ENCODE results near the gene FANK1.

Gene FANK1

GRCh38 chr10:125983656-125984055, 87.3 kb downstream of the FANK1 start:
- TF ChIP-seq, protein P1, sequence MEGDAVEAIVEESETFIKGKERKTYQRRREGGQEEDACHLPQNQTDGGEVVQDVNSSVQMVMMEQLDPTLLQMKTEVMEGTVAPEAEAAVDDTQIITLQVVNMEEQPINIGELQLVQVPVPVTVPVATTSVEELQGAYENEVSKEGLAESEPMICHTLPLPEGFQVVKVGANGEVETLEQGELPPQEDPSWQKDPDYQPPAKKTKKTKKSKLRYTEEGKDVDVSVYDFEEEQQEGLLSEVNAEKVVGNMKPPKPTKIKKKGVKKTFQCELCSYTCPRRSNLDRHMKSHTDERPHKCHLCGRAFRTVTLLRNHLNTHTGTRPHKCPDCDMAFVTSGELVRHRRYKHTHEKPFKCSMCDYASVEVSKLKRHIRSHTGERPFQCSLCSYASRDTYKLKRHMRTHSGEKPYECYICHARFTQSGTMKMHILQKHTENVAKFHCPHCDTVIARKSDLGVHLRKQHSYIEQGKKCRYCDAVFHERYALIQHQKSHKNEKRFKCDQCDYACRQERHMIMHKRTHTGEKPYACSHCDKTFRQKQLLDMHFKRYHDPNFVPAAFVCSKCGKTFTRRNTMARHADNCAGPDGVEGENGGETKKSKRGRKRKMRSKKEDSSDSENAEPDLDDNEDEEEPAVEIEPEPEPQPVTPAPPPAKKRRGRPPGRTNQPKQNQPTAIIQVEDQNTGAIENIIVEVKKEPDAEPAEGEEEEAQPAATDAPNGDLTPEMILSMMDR (conservative IDR thresholded peaks at IDR 0.05; ENCODE audit: low read depth, low read length): no peak
- no peak overlapping the region for H3K4me3 ChIP-seq (ENCODE audit: low read length)
- no peak for DNase-seq (ENCODE audit: low read depth)

DNA sequence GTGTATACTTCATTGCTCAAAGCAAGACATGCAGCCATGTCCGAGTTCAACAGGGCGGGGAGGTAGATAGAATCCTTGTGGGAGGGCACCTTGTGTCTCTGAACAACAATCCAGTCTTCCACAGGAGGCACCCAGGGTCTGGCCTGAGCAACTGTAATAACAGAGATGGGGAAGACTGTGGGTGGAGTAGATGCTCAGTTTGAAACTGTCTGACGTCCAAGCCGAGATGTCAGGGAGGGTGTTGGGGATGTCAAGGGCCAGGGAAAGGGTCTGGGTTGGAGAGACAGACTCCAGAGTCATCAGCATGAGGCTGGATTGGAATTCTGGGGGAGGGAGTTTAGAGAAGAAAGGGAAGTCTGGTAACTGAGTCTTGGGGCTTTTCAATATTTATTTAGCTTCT, 88.0 kb downstream of the FANK1 start:
- TF ChIP-seq, protein P1 (conservative IDR thresholded peaks at IDR 0.05; ENCODE audit: low read depth, low read length): no peak

GRCh38 chr10:125984865-125985495, 88.6 kb downstream of the FANK1 start:
- no peak for DNase-seq (ENCODE audit: low read depth)
- H3K4me3 ChIP-seq (ENCODE audit: low read length): no peak overlapping the region

More for the DNA sequence above, 88.0 kb downstream of the FANK1 start:
- no peak overlapping the region for H3K4me3 ChIP-seq (ENCODE audit: low read length)
- DNase-seq (ENCODE audit: low read depth): no peak

GRCh38 chr10:125985557-125986240, 89.3 kb downstream of the FANK1 start:
- TF ChIP-seq, protein P1 (conservative IDR thresholded peaks at IDR 0.05; ENCODE audit: low read depth, low read length): no peak

More at GRCh38 chr10:125984865-125985495, 88.6 kb downstream of the FANK1 start:
- TF ChIP-seq, protein P1 (conservative IDR thresholded peaks at IDR 0.05; ENCODE audit: low read depth, low read length): no peak

GRCh38 chr10:125989791-125990190, 93.4 kb downstream of the FANK1 start:
- TF ChIP-seq, protein P1 (conservative IDR thresholded peaks at IDR 0.05; ENCODE audit: low read depth, low read length): no peak
- no peak for DNase-seq (ENCODE audit: low read depth)
- no peak overlapping the region for H3K4me3 ChIP-seq (ENCODE audit: low read length)

More at GRCh38 chr10:125985557-125986240, 89.3 kb downstream of the FANK1 start:
- DNase-seq (ENCODE audit: low read depth): no peak
- H3K4me3 ChIP-seq (ENCODE audit: low read length): no peak overlapping the region

DNA sequence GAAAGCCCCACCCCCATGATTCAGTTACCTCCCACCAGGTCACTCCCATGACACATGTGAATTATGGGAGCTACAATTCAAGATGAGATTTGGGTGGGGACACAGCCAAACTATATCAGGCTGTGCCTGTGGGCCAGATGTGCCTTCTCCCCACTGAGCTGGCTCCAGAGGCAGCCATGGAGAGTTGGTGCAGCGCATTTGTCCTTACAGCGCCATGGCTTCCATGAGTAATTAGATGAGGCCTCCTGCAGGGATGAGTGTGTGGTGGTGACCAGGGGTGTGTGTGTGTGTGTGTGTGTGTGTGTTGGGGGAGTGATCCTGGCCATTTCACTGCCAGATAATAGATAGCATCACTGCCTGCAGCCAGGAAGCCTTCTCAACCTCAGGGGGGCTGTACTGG, 94.6 kb downstream of the FANK1 start:
- no peak overlapping the region for H3K4me3 ChIP-seq (ENCODE audit: low read length)

More for the DNA sequence above, 94.6 kb downstream of the FANK1 start:
- DNase-seq (ENCODE audit: low read depth): no peak
- TF ChIP-seq, protein P1 (conservative IDR thresholded peaks at IDR 0.05; ENCODE audit: low read depth, low read length): no peak
